ENCODE data around the gene MFAP2.

MFAP2 gene

GRCh38 chr1:16981269-16981849 is 939 bp upstream of the MFAP2 start:
- H3K4me3 ChIP-seq (ENCODE audit: low read depth, low read length) = no peak overlapping the region

- H3K4me3 ChIP-seq (ENCODE audit: low read depth, low read length) = peak overlapping the region; percentile 38
These were observed 719 bp downstream of the MFAP2 start for GRCh38 chr1:16979475-16980327.

- H3K4me3 ChIP-seq (ENCODE audit: low read depth, low read length) = peak overlapping the region; percentile 38
These were observed 1.6 kb downstream of the MFAP2 start for GRCh38 chr1:16978567-16979474.

- H3K4me3 ChIP-seq (ENCODE audit: low read depth, low read length) = no peak overlapping the region
These were observed 2.3 kb downstream of the MFAP2 start for GRCh38 chr1:16978139-16978538.

GRCh38 chr1:16977377-16977776 is 3.0 kb downstream of the MFAP2 start:
- no peak overlapping the region for H3K4me3 ChIP-seq (ENCODE audit: low read depth, low read length)

GRCh38 chr1:16976966-16977365 is 3.5 kb downstream of the MFAP2 start:
- no peak overlapping the region for H3K4me3 ChIP-seq (ENCODE audit: low read depth, low read length)

GRCh38 chr1:16975838-16976237 is 4.6 kb downstream of the MFAP2 start:
- H3K4me3 ChIP-seq (ENCODE audit: low read depth, low read length) = no peak overlapping the region

GRCh38 chr1:16975211-16975610 is 5.2 kb downstream of the MFAP2 start:
- no peak overlapping the region for H3K4me3 ChIP-seq (ENCODE audit: low read depth, low read length)

- no peak overlapping the region for H3K4me3 ChIP-seq (ENCODE audit: low read depth, low read length)
These were observed 7.2 kb downstream of the MFAP2 start for GRCh38 chr1:16973215-16973614.

- H3K4me3 ChIP-seq (ENCODE audit: low read depth, low read length) = no peak overlapping the region
These were observed 8.1 kb downstream of the MFAP2 start for GRCh38 chr1:16972189-16972895.

GRCh38 chr1:16971341-16972188 is 8.9 kb downstream of the MFAP2 start:
- H3K4me3 ChIP-seq (ENCODE audit: low read depth, low read length) = no peak overlapping the region

GRCh38 chr1:16970132-16970910 is 10.1 kb downstream of the MFAP2 start:
- H3K4me3 ChIP-seq (ENCODE audit: low read depth, low read length) = no peak overlapping the region

- no peak overlapping the region for H3K4me3 ChIP-seq (ENCODE audit: low read depth, low read length)
These were observed 10.8 kb downstream of the MFAP2 start for GRCh38 chr1:16969651-16970050.

- no peak overlapping the region for H3K4me3 ChIP-seq (ENCODE audit: low read depth, low read length)
These were observed 11.3 kb downstream of the MFAP2 start for GRCh38 chr1:16969057-16969611.

- H3K4me3 ChIP-seq (ENCODE audit: low read depth, low read length) = no peak overlapping the region
These were observed 12.0 kb downstream of the MFAP2 start for GRCh38 chr1:16968372-16968771.

GRCh38 chr1:16967962-16968361 is 12.5 kb downstream of the MFAP2 start:
- H3K4me3 ChIP-seq (ENCODE audit: low read depth, low read length) = no peak overlapping the region

- H3K4me3 ChIP-seq (ENCODE audit: low read depth, low read length) = no peak overlapping the region
These were observed 13.3 kb downstream of the MFAP2 start for GRCh38 chr1:16967095-16967575.

- no peak overlapping the region for H3K4me3 ChIP-seq (ENCODE audit: low read depth, low read length)
These were observed 14.1 kb downstream of the MFAP2 start for GRCh38 chr1:16966282-16966681.

All from iPS-11a (cell line).